LNCaP clone FGC (cell line): ENCODE results near the gene CMIP.

Experiments used
- DNase-seq: peaks from one replicate; pipeline ENCODE4 v3.0.0-alpha.2; 2011; ENCODE audit warnings: low read depth
- H3K4me3 ChIP-seq: 2 replicates; pipeline ENCODE4 v1.5.1; 2011; ENCODE audit warnings: mild to moderate bottlenecking, low read depth, low read length, control low read depth
- TF ChIP-seq, protein P1 (sequence below): IDR thresholded peaks from 2 replicates; pipeline ENCODE4 v1.5.1; 2012; ENCODE audit warnings: mild to moderate bottlenecking; ENCODE audit not compliant: control insufficient read depth, insufficient read depth; ENCODE audit errors: extremely low read depth

Gene CMIP

GRCh38 chr16:81582655-81583441 is 138.2 kb downstream of the CMIP start:
- no peak for DNase-seq
- TF ChIP-seq, protein P1, sequence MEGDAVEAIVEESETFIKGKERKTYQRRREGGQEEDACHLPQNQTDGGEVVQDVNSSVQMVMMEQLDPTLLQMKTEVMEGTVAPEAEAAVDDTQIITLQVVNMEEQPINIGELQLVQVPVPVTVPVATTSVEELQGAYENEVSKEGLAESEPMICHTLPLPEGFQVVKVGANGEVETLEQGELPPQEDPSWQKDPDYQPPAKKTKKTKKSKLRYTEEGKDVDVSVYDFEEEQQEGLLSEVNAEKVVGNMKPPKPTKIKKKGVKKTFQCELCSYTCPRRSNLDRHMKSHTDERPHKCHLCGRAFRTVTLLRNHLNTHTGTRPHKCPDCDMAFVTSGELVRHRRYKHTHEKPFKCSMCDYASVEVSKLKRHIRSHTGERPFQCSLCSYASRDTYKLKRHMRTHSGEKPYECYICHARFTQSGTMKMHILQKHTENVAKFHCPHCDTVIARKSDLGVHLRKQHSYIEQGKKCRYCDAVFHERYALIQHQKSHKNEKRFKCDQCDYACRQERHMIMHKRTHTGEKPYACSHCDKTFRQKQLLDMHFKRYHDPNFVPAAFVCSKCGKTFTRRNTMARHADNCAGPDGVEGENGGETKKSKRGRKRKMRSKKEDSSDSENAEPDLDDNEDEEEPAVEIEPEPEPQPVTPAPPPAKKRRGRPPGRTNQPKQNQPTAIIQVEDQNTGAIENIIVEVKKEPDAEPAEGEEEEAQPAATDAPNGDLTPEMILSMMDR = no peak
- no peak overlapping the region for H3K4me3 ChIP-seq

- no peak for DNase-seq
- H3K4me3 ChIP-seq = no peak overlapping the region
Observed at GRCh38 chr16:81583893-81584631, 139.5 kb downstream of the CMIP start.

DNA sequence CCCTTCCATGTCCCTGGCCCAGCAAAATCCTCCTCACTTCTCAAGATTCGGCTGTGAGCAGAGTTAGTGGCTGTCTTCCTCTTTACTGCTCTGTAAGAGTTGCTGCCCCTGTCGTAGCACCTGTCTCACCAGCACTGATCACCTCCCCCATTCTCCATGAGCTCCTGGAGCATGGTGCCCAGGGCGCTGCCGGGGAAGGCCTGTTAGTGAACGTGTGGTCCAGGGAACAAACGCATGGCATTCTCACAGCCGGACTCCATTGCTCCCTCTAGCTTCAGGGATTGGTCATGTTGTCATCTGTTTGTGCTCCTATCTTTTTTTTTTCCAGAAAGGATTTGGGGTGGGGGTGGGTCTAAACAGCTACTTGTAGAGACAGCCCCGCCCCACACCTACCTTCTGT is 141.2 kb downstream of the CMIP start:
- H3K4me3 ChIP-seq = no peak overlapping the region
- TF ChIP-seq, protein P1 = peak; percentile 26; the same call in 1 of the 2 replicates
- DNase-seq = no peak

More at GRCh38 chr16:81583893-81584631, 139.5 kb downstream of the CMIP start:
- TF ChIP-seq, protein P1 = no peak

DNA sequence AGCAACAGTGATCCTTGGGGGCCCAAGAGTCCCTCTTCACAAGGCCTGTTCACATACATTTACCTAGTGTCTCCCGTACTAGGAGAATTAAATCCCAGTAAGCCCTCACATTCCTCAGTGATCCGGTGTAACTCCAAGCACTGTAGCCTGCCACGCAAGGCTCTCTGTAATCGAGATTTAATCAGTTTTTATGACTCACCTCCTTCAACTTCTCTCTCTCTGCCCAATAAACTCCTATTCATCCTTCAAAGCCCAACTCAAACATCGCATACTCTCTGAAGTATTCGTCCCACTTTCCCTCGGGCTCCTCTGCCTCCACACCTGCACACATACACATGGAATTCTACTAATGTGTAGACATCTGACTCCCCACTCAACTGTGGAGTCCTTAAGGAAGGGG is 141.8 kb downstream of the CMIP start:
- peak; percentile 65 for DNase-seq
- no peak overlapping the region for H3K4me3 ChIP-seq
- TF ChIP-seq, protein P1 = no peak

GRCh38 chr16:81586977-81587625 is 142.5 kb downstream of the CMIP start:
- no peak for DNase-seq
- TF ChIP-seq, protein P1 = no peak
- H3K4me3 ChIP-seq = no peak overlapping the region

DNA sequence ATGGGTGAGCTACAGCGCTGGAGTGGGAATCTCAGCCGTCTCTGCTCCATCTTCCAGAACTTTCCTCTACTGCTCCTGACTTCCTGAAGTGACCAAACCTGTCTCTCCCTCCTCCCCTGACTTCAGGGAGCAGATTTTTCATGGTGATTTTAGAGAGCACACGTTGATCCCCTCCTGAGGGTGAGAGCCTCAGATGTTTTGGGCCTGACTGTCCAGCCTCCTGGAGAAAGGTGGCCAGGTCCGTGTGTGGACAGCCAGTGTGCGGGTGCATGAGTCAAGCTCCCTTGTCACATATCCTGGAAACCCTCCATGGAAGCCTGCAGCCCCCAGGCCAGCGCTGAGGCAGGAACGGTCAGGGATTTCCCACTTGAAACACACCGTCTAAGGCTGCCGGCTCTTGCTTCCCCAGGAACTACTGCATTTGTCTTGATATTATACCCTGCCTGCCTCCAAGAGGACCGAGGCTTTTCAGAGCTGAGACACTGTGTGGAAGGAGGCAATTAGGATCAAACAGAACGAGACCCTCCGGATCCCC is 143.1 kb downstream of the CMIP start:
- H3K4me3 ChIP-seq = no peak overlapping the region
- TF ChIP-seq, protein P1 = no peak
- no peak for DNase-seq
